A549 (cell line): ENCODE results near the gene USP54. TPM values are rescaled to one million over a fixed set of nuclear protein-coding genes. Genes with fewer than 3 reads are reported as not detected.

Source experiments
- ATAC-seq, 2 experiments: fragments of 200-7000 bp in 1 of 2; fragments of >200 bp in 1 of 2; cut with Nextera tagmentation in 1 of 2; cut with Tn5 transposase in 1 of 2; 3 replicates each; pipeline versions ENCODE4 v1.8.0 to v1.9.1; 2018 to 2020; ENCODE audit warnings: mild to moderate bottlenecking in 1 of 2, moderate library complexity in 1 of 2
- CTCF ChIA-PET: fragments of 300-600 bp; sonication (Branson Sonifier 250); formaldehyde crosslinking; extraction: SDS; loops from one replicate; lab custom pipeline; 2021; ENCODE audit warnings: antibody characterized with exemption, inconsistent platforms; lab: Yijun Ruan, JAX
- POLR2A ChIA-PET: fragments of 350-600 bp; formaldehyde crosslinking; extraction: SDS; loops from one replicate; lab custom pipeline; 2021; ENCODE audit warnings: antibody characterized with exemption, inconsistent platforms; lab: Yijun Ruan, JAX
- DNase-seq, 2 experiments: peaks; one replicate each; pipeline versions ENCODE4 v3.0.0 to v3.0.0-alpha.2; 2011 to 2016; ENCODE audit warnings: low read depth in 1 of 2, low spot score in 1 of 2
- FAIRE-seq: peaks from 2 replicates; lab custom pipeline; 2011; peaks lifted over from hg19 to GRCh38; lab: Jason Lieb, UNC
- H3K27ac ChIP-seq, 2 experiments: fragments of >200 bp; sonication (Bioruptor Twin); formaldehyde crosslinking; 3 replicates each; pipeline ENCODE4 v1.5.1; 2016 to 2017
- H3K4me1 ChIP-seq: fragments of >200 bp; sonication (Bioruptor Twin); formaldehyde crosslinking; 3 replicates; pipeline ENCODE4 v1.6.1; 2016
- H3K4me2 ChIP-seq: fragments of >200 bp; sonication (Bioruptor Twin); formaldehyde crosslinking; 3 replicates; pipeline ENCODE4 v1.6.1; 2016
- H3K4me3 ChIP-seq: fragments of >200 bp; sonication (Bioruptor Twin); formaldehyde crosslinking; 3 replicates; pipeline ENCODE4 v1.5.1; 2016
- H3K9me3 ChIP-seq: fragments of >200 bp; sonication (Bioruptor Twin); formaldehyde crosslinking; 3 replicates; pipeline ENCODE4 v1.6.1; 2016
- BHLHE40 ChIP-seq: IDR thresholded peaks from 2 replicates; pipeline ENCODE4 v1.6.1; 2012; ENCODE audit warnings: low read depth, low read length, inconsistent platforms
- CBX2 ChIP-seq: fragments of 200-600 bp; sonication (generic); IDR thresholded peaks from 2 replicates; pipeline ENCODE4 v1.6.1; 2016; ENCODE audit warnings: low read depth, mild to moderate bottlenecking, borderline replicate concordance
- CBX8 ChIP-seq: fragments of 200-600 bp; sonication (generic); IDR thresholded peaks from 2 replicates; pipeline ENCODE4 v1.6.1; 2016
- CTCF ChIP-seq: fragments of >200 bp; sonication (Bioruptor Twin); formaldehyde crosslinking; IDR thresholded peaks from 3 replicates; pipeline ENCODE4 v1.5.1; 2016
- ELK1 ChIP-seq: fragments of 150-350 bp; IDR thresholded peaks from 2 replicates; pipeline ENCODE4 v1.6.1; 2014; ENCODE audit warnings: low read depth, mild to moderate bottlenecking, low read length
- HDAC2 ChIP-seq: fragments of 200-600 bp; sonication (generic); IDR thresholded peaks from 2 replicates; pipeline ENCODE4 v1.6.1; 2016
- HEYL ChIP-seq: fragments of 250-450 bp; sonication (Bioruptor Pico); IDR thresholded peaks from 2 replicates; pipeline ENCODE4 v1.8.0; 2021; ENCODE audit warnings: mild to moderate bottlenecking, moderate library complexity
- HOXA7 ChIP-seq: fragments of 250-450 bp; sonication (Bioruptor Pico); IDR thresholded peaks from 2 replicates; pipeline ENCODE4 v1.5.0; 2020; ENCODE audit warnings: mild to moderate bottlenecking, moderate library complexity
- HOXB13 ChIP-seq: fragments of 250-450 bp; sonication (Bioruptor Pico); IDR thresholded peaks from 2 replicates; pipeline ENCODE4 v1.5.0; 2020; ENCODE audit warnings: low read depth, mild to moderate bottlenecking, moderate library complexity
- HOXB5 ChIP-seq: fragments of 250-450 bp; sonication (Bioruptor Pico); IDR thresholded peaks from 2 replicates; pipeline ENCODE4 v1.5.0; 2020; ENCODE audit warnings: mild to moderate bottlenecking, moderate library complexity
- JUN ChIP-seq, 2 experiments: fragments of >200 bp; sonication (Bioruptor Twin); formaldehyde crosslinking; IDR thresholded peaks; 2 replicates in 1 of 2; 3 replicates in 1 of 2; pipeline ENCODE4 v1.6.1; 2016 to 2017
- KDM1A ChIP-seq: fragments of 200-600 bp; sonication (generic); IDR thresholded peaks from 2 replicates; pipeline ENCODE4 v1.6.1; 2016; ENCODE audit warnings: low read depth, mild to moderate bottlenecking
- KDM5A ChIP-seq: fragments of 200-600 bp; sonication (generic); IDR thresholded peaks from 2 replicates; pipeline ENCODE4 v1.6.1; 2016; ENCODE audit warnings: antibody characterized with exemption, mild to moderate bottlenecking
- MAFK ChIP-seq: fragments of 450-650 bp; IDR thresholded peaks from 2 replicates; pipeline ENCODE4 v1.6.1; 2014; ENCODE audit not compliant: partially characterized antibody
- MAX ChIP-seq: IDR thresholded peaks from 2 replicates; pipeline ENCODE4 v1.6.1; 2012
- MAZ ChIP-seq: fragments of 150-350 bp; IDR thresholded peaks from 2 replicates; pipeline ENCODE4 v1.6.1; 2014; ENCODE audit warnings: antibody characterized with exemption, low read depth, low read length, borderline replicate concordance
- MYC ChIP-seq: IDR thresholded peaks from 2 replicates; pipeline ENCODE4 v1.6.1; 2012; ENCODE audit warnings: mild to moderate bottlenecking, inconsistent platforms, low read length, improper control_type of control experiment, borderline replicate concordance
- NR3C1 ChIP-seq: fragments of >200 bp; sonication (Bioruptor Twin); formaldehyde crosslinking; IDR thresholded peaks from 3 replicates; pipeline ENCODE4 v1.6.1; 2017
- PBX3 ChIP-seq: IDR thresholded peaks from 2 replicates; pipeline ENCODE4 v1.6.1; 2012
- PHF8 ChIP-seq: fragments of 200-600 bp; sonication (generic); IDR thresholded peaks from 2 replicates; pipeline ENCODE4 v1.6.1; 2016; ENCODE audit warnings: low read depth, mild to moderate bottlenecking, antibody characterized with exemption, moderate library complexity, borderline replicate concordance
- POLR2AphosphoS2 ChIP-seq: conservative IDR thresholded peaks from 2 replicates; pipeline ENCODE4 v1.6.1; 2012; ENCODE audit warnings: low read length, improper control_type of control experiment, inconsistent platforms
- RARB ChIP-seq: fragments of 250-450 bp; sonication (Bioruptor Pico); IDR thresholded peaks from 2 replicates; pipeline ENCODE4 v1.8.0; 2021; ENCODE audit warnings: mild to moderate bottlenecking, moderate library complexity
- REST ChIP-seq: fragments of 200-600 bp; sonication (generic); IDR thresholded peaks from 2 replicates; pipeline ENCODE4 v1.6.1; 2016; ENCODE audit warnings: antibody characterized with exemption, mild to moderate bottlenecking, moderate library complexity
- RNF2 ChIP-seq: fragments of 200-600 bp; sonication (generic); IDR thresholded peaks from 2 replicates; pipeline ENCODE4 v1.6.1; 2016; ENCODE audit warnings: low read depth, mild to moderate bottlenecking, antibody characterized with exemption, moderate library complexity, borderline replicate concordance
- SMC3 ChIP-seq: fragments of >200 bp; sonication (Bioruptor Twin); formaldehyde crosslinking; IDR thresholded peaks from 3 replicates; pipeline ENCODE4 v1.6.1; 2018; ENCODE audit warnings: inconsistent platforms
- TFCP2L1 ChIP-seq: fragments of 250-450 bp; sonication (Bioruptor Pico); IDR thresholded peaks from 2 replicates; pipeline ENCODE4 v1.5.0; 2021; ENCODE audit warnings: mild to moderate bottlenecking
- TP53 ChIP-seq: fragments of 250-450 bp; sonication (Bioruptor Pico); IDR thresholded peaks from 2 replicates; pipeline ENCODE4 v1.5.0; 2021; ENCODE audit warnings: mild to moderate bottlenecking, moderate library complexity
- ZFP36 ChIP-seq: fragments of 450-650 bp; IDR thresholded peaks from 2 replicates; pipeline ENCODE4 v1.6.1; 2014; ENCODE audit warnings: borderline replicate concordance; ENCODE audit not compliant: partially characterized antibody
- WGBS: methylation state at CpG from one replicate; pipeline ENCODE4 v1.1.6; 2017; ENCODE audit errors: missing lambda C conversion rate; 5-methylcytosine and 5-hydroxymethylcytosine counted together
- polyA plus RNA-seq, 4 experiments: library from polyadenylated mRNA; depleted of rRNA in 3 of 4; stranded (reverse); fragments of >200 nt; fragmentation: RNase III in 1 of 4; extraction: RNeasy Plus Mini Kit Qiagen cat#74134 plus additional on column Dnase treatment in 1 of 4; gene quantifications; 2 replicates in 3 of 4; 3 replicates in 1 of 4; pipeline ENCODE4 v1.2.3, GENCODE V29; 2011 to 2017

The USP54 gene
- polyA plus RNA-seq, 2 of the 4 experiments (the other 2 are of a cell fraction): 8.8 to 32.5 TPM

GRCh38 chr10:73459683-73460314 is 131.3 kb downstream of the USP54 start:
- H3K27ac ChIP-seq: no peak overlapping the region
- ATAC-seq (no peak), DNase-seq (no peak)
- H3K4me1 ChIP-seq: no peaks in the 10 kb centered on the region
- CTCF ChIA-PET: interaction anchor here (2.6 kb wide), 1 partner anchor 196 kb away, joined by 5 read pairs; no protein-coding TSS in a partner anchor
- H3K4me2 ChIP-seq: no peak overlapping the region
- no peaks in the 10 kb centered on the region for H3K9me3 ChIP-seq
- POLR2A ChIA-PET: no interaction called here
- 85% methylated on average over 6 of the region's 6 CpGs for WGBS
- TF ChIP-seq HOXB5 (no peak), CBX8 (no peak), MAX (no peak), HOXA7 (CRISPR knock-in tag) (no peak), NR3C1 (no peak), CBX2 (no peak), JUN (IDR thresholded peaks at IDR 0.05) (no peak), ELK1 (no peak), ZFP36 (no peak), MAZ (no peak), REST (no peak), BHLHE40 (no peak), TFCP2L1 (CRISPR knock-in tag) (no peak), KDM5A (no peak), MYC (no peak), TP53 (CRISPR knock-in tag) (no peak), KDM1A (no peak), RARB (CRISPR knock-in tag) (no peak), HOXB13 (CRISPR knock-in tag) (no peak), MAFK (no peak)
- TF ChIP-seq, all 56 proteins: peak for 0
- no peak overlapping the region for H3K4me3 ChIP-seq
- no peak for FAIRE-seq

- ATAC-seq: no peak
- CTCF ChIA-PET: no interaction called here
- POLR2A ChIA-PET: interaction anchor here (0.6 kb wide), 1 partner anchor 43 kb away, joined by 3 read pairs; no protein-coding TSS in a partner anchor
- no peak for TF ChIP-seq POLR2AphosphoS2
- no peak for TF ChIP-seq MAZ
- TF ChIP-seq PHF8: no peak
- TF ChIP-seq CTCF: no peak
- no peak for TF ChIP-seq KDM1A
- no peak for TF ChIP-seq RNF2
- no peak for TF ChIP-seq SMC3
- no peak for TF ChIP-seq HEYL (CRISPR knock-in tag)
- TF ChIP-seq PBX3: no peak
- TF ChIP-seq HDAC2: no peak
- TF ChIP-seq JUN (IDR thresholded peaks at IDR 0.05): no peak
- TF ChIP-seq, all 56 proteins: peak for 0
- WGBS: 93% methylated on average over 2 of the region's 2 CpGs
- no peak for DNase-seq
- no peak overlapping the region for H3K27ac ChIP-seq
- FAIRE-seq: no peak
- no peak overlapping the region for H3K4me2 ChIP-seq
- H3K4me3 ChIP-seq: no peak overlapping the region
- no peaks in the 10 kb centered on the region for H3K9me3 ChIP-seq
- H3K4me1 ChIP-seq: no peaks in the 10 kb centered on the region
These were observed 134.8 kb downstream of the USP54 start for GRCh38 chr10:73456187-73456890.
